DND-41 (cell line): ENCODE results near the gene ADCY1.

Source experiments
- CTCF ChIP-seq: IDR thresholded peaks from 2 replicates; pipeline ENCODE4 v1.5.1; 2012; ENCODE audit warnings: borderline replicate concordance, low read length, moderate library complexity, mild to moderate bottlenecking; ENCODE audit not compliant: poor library complexity, severe bottlenecking; ENCODE audit errors: extremely low read depth
- EZH2 ChIP-seq: IDR thresholded peaks from 3 replicates; pipeline ENCODE4 v1.6.1; 2012; ENCODE audit warnings: borderline replicate concordance, low read depth, mild to moderate bottlenecking, moderate library complexity, low read length, inconsistent platforms; ENCODE audit not compliant: severe bottlenecking

DNA sequence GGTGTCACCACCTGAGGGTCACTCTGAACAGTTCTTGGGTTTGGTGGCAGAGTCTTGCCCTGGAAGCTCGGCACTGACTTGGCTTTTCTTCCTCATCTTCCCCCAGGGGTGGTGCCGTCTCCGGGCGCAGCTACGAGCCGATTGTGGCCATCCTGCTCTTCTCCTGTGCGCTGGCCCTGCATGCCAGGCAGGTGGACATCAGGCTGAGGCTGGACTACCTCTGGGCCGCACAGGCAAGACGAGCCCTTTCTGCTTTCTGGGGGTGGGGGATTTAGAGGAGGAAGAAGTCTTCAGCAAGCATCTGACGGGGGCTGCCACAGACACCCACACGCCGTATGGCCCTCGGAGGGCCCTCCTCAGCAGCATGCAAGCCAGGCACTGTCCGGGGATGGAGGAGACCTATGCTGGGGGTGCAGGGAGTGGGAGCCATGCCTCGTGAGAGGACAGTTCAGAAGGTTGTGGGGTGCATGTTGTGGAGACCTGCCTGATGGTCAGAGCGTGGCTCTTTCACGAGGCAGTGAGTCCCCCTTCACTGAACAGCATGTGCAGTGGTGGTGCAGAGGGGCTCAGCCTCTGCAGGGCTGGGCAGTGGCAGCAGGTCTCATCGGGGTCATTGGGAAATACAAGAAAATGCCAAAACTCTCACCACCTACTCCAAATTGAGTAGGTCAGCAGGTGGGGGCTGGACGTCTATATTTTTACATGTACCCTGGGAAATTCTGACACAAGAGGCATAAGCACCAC, 112.4 kb downstream of the ADCY1 start:
- TF ChIP-seq CTCF (no peak), EZH2 (no peak)
